Astrocyte (in vitro differentiated cells and primary cell): ENCODE results near the gene ARG1.

Experiments used
- CTCF ChIP-seq: IDR thresholded peaks from 2 replicates; pipeline ENCODE4 v1.5.1; 2011; ENCODE audit warnings: low read depth, mild to moderate bottlenecking, inconsistent platforms, low read length, moderate library complexity; ENCODE audit not compliant: insufficient read depth
- EZH2 ChIP-seq: IDR thresholded peaks from 2 replicates; pipeline ENCODE4 v1.6.1; 2012; ENCODE audit warnings: mild to moderate bottlenecking, low read length, inconsistent platforms; ENCODE audit not compliant: insufficient read depth

GRCh38 chr6:131548441-131548840 lies 24.6 kb upstream of the ARG1 start:
- no peak for TF ChIP-seq EZH2
- no peak for TF ChIP-seq CTCF
